ENCODE data around the gene SYCN.

SYCN gene

GRCh38 chr19:39203372-39204341 is at the start of gene SYCN:
SYCN (minus strand) TSS chr19:39204263; CDS start chr19:39204254, 9 bp downstream.
- H3K4me3 ChIP-seq (ENCODE audit: low read depth, low read length): no peak within 1 kb of the TSS
- TF ChIP-seq CTCF (IDR thresholded peaks at IDR 0.05; ENCODE audit: control insufficient read depth, extremely low read depth, insufficient read depth): no peak
- DNase-seq (ENCODE audit: low read depth): no peak

GRCh38 chr19:39253374-39254149 is 49.5 kb upstream of the SYCN start:
- DNase-seq (ENCODE audit: low read depth): no peak
- no peak for TF ChIP-seq CTCF (IDR thresholded peaks at IDR 0.05; ENCODE audit: control insufficient read depth, extremely low read depth, insufficient read depth)
- no peak overlapping the region for H3K4me3 ChIP-seq (ENCODE audit: low read depth, low read length)

- DNase-seq (ENCODE audit: low read depth): no peak
- no peak for TF ChIP-seq CTCF (IDR thresholded peaks at IDR 0.05; ENCODE audit: control insufficient read depth, extremely low read depth, insufficient read depth)
- H3K4me3 ChIP-seq (ENCODE audit: low read depth, low read length): no peak overlapping the region
Observed at GRCh38 chr19:39252458-39252857, 48.4 kb upstream of the SYCN start.

GRCh38 chr19:39251846-39252245 is 47.8 kb upstream of the SYCN start:
- no peak for DNase-seq (ENCODE audit: low read depth)
- H3K4me3 ChIP-seq (ENCODE audit: low read depth, low read length): no peak overlapping the region
- no peak for TF ChIP-seq CTCF (IDR thresholded peaks at IDR 0.05; ENCODE audit: control insufficient read depth, extremely low read depth, insufficient read depth)

GRCh38 chr19:39251081-39251480 is 47.0 kb upstream of the SYCN start:
- DNase-seq (ENCODE audit: low read depth): no peak
- TF ChIP-seq CTCF (IDR thresholded peaks at IDR 0.05; ENCODE audit: control insufficient read depth, extremely low read depth, insufficient read depth): no peak
- H3K4me3 ChIP-seq (ENCODE audit: low read depth, low read length): no peak overlapping the region

- H3K4me3 ChIP-seq (ENCODE audit: low read depth, low read length): no peak within 1 kb of the TSS
- no peak for DNase-seq (ENCODE audit: low read depth)
- TF ChIP-seq CTCF (IDR thresholded peaks at IDR 0.05; ENCODE audit: control insufficient read depth, extremely low read depth, insufficient read depth): no peak
Observed at GRCh38 chr19:39248806-39249205, 44.7 kb upstream of the SYCN start, which contains the start of gene IFNL4. IFNL4 (minus strand) TSS chr19:39248856.
